SU-DHL-6 (cell line): ENCODE data around the gene FAM110A.

ENCODE experiments used
- EZH2phosphoT487 ChIP-seq: fragments of 200-600 bp; sonication (generic), shearing (Covaris generic); conservative IDR thresholded peaks from 2 replicates; pipeline ENCODE4 v1.6.1; 2018; ENCODE audit warnings: mild to moderate bottlenecking, antibody characterized with exemption, low read length, moderate library complexity, mixed read lengths
- TF ChIP-seq, protein P1 (sequence below): fragments of 200-600 bp; sonication (generic); IDR thresholded peaks from one replicate; pipeline ENCODE4 v1.5.1; 2017; ENCODE audit warnings: antibody characterized with exemption, mild to moderate bottlenecking, low read length, moderate library complexity; ENCODE audit not compliant: insufficient read depth, poor library complexity, severe bottlenecking

DNA sequence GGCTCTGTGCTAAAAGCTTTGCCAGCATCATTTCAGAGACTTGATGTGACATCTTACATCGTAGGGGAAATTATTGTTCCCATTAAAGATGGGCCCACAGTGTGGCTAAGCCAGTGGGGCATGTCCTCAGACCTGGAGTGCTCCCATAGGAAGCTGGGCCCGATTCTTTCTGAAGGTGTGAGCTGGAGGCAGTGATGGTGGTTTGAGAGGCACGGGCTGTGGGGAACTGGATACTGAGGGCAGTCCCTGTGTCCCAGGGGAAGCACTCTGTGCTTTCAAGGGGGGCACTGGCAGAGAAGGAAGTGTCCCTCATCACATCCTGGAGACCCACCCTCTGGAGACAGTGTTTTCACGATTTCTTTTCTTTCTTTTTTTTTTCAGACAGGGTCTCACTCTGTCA, 8.6 kb upstream of the FAM110A start:
- TF ChIP-seq, protein P1, sequence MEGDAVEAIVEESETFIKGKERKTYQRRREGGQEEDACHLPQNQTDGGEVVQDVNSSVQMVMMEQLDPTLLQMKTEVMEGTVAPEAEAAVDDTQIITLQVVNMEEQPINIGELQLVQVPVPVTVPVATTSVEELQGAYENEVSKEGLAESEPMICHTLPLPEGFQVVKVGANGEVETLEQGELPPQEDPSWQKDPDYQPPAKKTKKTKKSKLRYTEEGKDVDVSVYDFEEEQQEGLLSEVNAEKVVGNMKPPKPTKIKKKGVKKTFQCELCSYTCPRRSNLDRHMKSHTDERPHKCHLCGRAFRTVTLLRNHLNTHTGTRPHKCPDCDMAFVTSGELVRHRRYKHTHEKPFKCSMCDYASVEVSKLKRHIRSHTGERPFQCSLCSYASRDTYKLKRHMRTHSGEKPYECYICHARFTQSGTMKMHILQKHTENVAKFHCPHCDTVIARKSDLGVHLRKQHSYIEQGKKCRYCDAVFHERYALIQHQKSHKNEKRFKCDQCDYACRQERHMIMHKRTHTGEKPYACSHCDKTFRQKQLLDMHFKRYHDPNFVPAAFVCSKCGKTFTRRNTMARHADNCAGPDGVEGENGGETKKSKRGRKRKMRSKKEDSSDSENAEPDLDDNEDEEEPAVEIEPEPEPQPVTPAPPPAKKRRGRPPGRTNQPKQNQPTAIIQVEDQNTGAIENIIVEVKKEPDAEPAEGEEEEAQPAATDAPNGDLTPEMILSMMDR, result no peak
- TF ChIP-seq EZH2phosphoT487, result no peak
